Measurements from ENCODE around the gene COPS6. TPM values are rescaled to one million over a fixed set of nuclear protein-coding genes. Genes with fewer than 3 reads are reported as not detected.
A peak's percentile ranks its signal among the peaks of the same experiment; 100 is the strongest.

COPS6 gene
- total RNA-seq, 1 experiment from 2014 or later, result 155 TPM

- DNase-seq (ENCODE audit: low read depth), result no peak
Measured at GRCh38 chr7:100079024-100079560, 9.7 kb upstream of the COPS6 start.

GRCh38 chr7:100080907-100081534 lies 7.7 kb upstream of the COPS6 start:
- no peak for DNase-seq (ENCODE audit: low read depth)

- DNase-seq (ENCODE audit: low read depth), result peak; percentile 99
Measured at GRCh38 chr7:100081535-100082102, 7.2 kb upstream of the COPS6 start, which contains the start of gene ZNF3. Gene ZNF3, minus strand, starts transcription at chr7:100081723. Its CDS starts 4,366 bp downstream, at chr7:100077357.

- no peak for DNase-seq (ENCODE audit: low read depth)
Measured at GRCh38 chr7:100082978-100083377, 5.8 kb upstream of the COPS6 start.

- DNase-seq (ENCODE audit: low read depth), result no peak
Measured at GRCh38 chr7:100085515-100085914, 3.3 kb upstream of the COPS6 start.

- DNase-seq (ENCODE audit: low read depth), result peak; percentile 97
Measured at GRCh38 chr7:100087055-100087750, 1.6 kb upstream of the COPS6 start.

- DNase-seq (ENCODE audit: low read depth), result no peak
Measured at GRCh38 chr7:100088095-100088620, 611 bp upstream of the COPS6 start.

- peak; percentile 46 for DNase-seq (ENCODE audit: low read depth)
Measured at GRCh38 chr7:100089458-100090196, 858 bp downstream of the COPS6 start.

GRCh38 chr7:100090527-100091410 lies 2.0 kb downstream of the COPS6 start:
- no peak for DNase-seq (ENCODE audit: low read depth)

- DNase-seq (ENCODE audit: low read depth), result no peak
Measured at GRCh38 chr7:100091411-100092181, 2.8 kb downstream of the COPS6 start.

- no peak for DNase-seq (ENCODE audit: low read depth)
Measured at GRCh38 chr7:100093054-100093453, 4.3 kb downstream of the COPS6 start.

GRCh38 chr7:100093498-100093897 lies 4.7 kb downstream of the COPS6 start:
- no peak for DNase-seq (ENCODE audit: low read depth)

GRCh38 chr7:100093925-100094486 lies 5.2 kb downstream of the COPS6 start:
- no peak for DNase-seq (ENCODE audit: low read depth)

- no peak for DNase-seq (ENCODE audit: low read depth)
Measured at GRCh38 chr7:100095289-100095688, 6.5 kb downstream of the COPS6 start.

- no peak for DNase-seq (ENCODE audit: low read depth)
Measured at GRCh38 chr7:100095704-100096103, 6.9 kb downstream of the COPS6 start.

GRCh38 chr7:100098913-100099312 lies 10.1 kb downstream of the COPS6 start:
- DNase-seq (ENCODE audit: low read depth), result no peak

GRCh38 chr7:100099452-100099851 lies 10.7 kb downstream of the COPS6 start:
- no peak for DNase-seq (ENCODE audit: low read depth)

- DNase-seq (ENCODE audit: low read depth), result peak; percentile 94
Measured at GRCh38 chr7:100100420-100101015, 11.7 kb downstream of the COPS6 start.
